RWPE2 (cell line): ENCODE data around the gene CKM.
"Not testable (repeated sequence)": the region's sequence is repeated elsewhere in the genome, so short reads cannot be mapped to it uniquely, and the experiment has no call there.

Experiments used
- ATAC-seq: fragments of 200-7000 bp; cut with Tn5 transposase; 3 replicates; pipeline ENCODE4 v1.9.1; 2021; ENCODE audit warnings: low read depth
- DNase-seq: peaks from one replicate; pipeline ENCODE4 v3.0.0-alpha.2; 2020; ENCODE audit warnings: low spot score
- H3K27ac ChIP-seq: fragments of 450-650 bp; 2 replicates; pipeline ENCODE4 v1.5.1; 2017; ENCODE audit warnings: mild to moderate bottlenecking; ENCODE audit not compliant: poor library complexity, severe bottlenecking
- H3K27me3 ChIP-seq: fragments of 250-450 bp; sonication (Bioruptor Pico); 2 replicates; pipeline ENCODE4 v1.5.1; 2021; ENCODE audit warnings: mild to moderate bottlenecking, moderate library complexity; ENCODE audit not compliant: insufficient read depth, poor library complexity, severe bottlenecking
- H3K36me3 ChIP-seq: fragments of 250-450 bp; sonication (Bioruptor Pico); 2 replicates; pipeline ENCODE4 v1.5.1; 2020; ENCODE audit warnings: low read depth, mild to moderate bottlenecking, moderate library complexity
- H3K4me1 ChIP-seq: fragments of 250-450 bp; sonication (Bioruptor Pico); 2 replicates; pipeline ENCODE4 v1.5.1; 2021; ENCODE audit warnings: mild to moderate bottlenecking, moderate library complexity; ENCODE audit not compliant: insufficient read depth, poor library complexity, severe bottlenecking
- H3K4me3 ChIP-seq: fragments of 250-450 bp; sonication (Bioruptor Pico); 2 replicates; pipeline ENCODE4 v1.5.1; 2021; ENCODE audit warnings: mild to moderate bottlenecking, moderate library complexity; ENCODE audit not compliant: severe bottlenecking
- H3K9me3 ChIP-seq: fragments of 250-450 bp; sonication (Bioruptor Pico); 2 replicates; pipeline ENCODE4 v1.5.1; 2021; ENCODE audit warnings: mild to moderate bottlenecking, moderate library complexity; ENCODE audit not compliant: severe bottlenecking
- TF ChIP-seq, protein P1 (sequence below): fragments of 450-650 bp; IDR thresholded peaks from one replicate; pipeline ENCODE4 v1.5.1; 2017; ENCODE audit warnings: mild to moderate bottlenecking, moderate library complexity; ENCODE audit not compliant: poor library complexity, severe bottlenecking

The CKM gene

DNA sequence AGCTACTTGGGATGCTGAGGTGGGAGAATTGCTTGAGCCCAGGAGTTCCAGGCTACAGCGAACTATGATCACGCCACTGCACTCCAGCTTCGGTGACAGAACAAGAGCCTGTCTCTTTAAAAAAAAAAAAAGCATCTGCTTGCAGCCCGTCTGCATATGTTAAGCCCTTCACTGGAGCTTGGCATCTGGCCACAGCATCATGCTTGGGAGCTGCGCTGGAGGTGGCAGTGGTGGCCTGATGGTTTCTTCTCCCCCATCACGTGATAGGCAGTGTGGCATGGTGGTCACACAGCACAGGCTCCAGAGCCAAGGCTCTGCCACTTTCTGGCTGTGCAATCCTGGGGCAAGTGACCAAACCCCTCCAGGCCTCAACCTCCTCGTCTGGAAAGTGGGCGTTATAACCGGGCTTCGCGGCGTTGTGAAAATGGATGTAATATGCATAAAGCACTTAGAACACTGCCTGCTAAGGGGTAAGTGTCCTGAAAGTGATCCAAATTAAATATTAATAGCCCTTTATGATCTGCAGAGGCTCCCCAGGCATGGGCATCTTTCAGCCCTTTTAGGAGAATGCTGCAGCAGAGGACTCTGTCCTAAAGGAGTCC lies 47.2 kb downstream of the CKM start:
- peaks cover 67% of the 10 kb centered on the region for H3K36me3 ChIP-seq

DNA sequence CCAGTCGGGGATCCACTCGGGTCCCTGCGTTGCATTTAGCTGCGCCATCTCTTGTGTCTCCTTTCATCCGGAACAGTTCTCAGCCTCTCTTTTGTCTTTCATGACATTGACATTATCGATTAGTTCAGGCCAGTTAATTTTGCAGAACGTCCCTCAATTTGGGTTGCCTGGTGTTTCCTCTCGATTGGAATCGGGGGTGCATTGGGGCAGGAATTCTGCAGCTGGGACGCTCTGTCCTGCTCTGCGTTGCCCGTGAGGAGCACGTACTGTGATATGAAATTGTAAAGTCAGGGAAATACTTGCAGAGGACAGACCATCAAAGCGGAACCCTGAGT lies 49.2 kb downstream of the CKM start:
- no peak overlapping the region for H3K27ac ChIP-seq
- H3K4me3 ChIP-seq, result no peak overlapping the region
- no peaks in the 10 kb centered on the region for H3K9me3 ChIP-seq
- TF ChIP-seq, protein P1, sequence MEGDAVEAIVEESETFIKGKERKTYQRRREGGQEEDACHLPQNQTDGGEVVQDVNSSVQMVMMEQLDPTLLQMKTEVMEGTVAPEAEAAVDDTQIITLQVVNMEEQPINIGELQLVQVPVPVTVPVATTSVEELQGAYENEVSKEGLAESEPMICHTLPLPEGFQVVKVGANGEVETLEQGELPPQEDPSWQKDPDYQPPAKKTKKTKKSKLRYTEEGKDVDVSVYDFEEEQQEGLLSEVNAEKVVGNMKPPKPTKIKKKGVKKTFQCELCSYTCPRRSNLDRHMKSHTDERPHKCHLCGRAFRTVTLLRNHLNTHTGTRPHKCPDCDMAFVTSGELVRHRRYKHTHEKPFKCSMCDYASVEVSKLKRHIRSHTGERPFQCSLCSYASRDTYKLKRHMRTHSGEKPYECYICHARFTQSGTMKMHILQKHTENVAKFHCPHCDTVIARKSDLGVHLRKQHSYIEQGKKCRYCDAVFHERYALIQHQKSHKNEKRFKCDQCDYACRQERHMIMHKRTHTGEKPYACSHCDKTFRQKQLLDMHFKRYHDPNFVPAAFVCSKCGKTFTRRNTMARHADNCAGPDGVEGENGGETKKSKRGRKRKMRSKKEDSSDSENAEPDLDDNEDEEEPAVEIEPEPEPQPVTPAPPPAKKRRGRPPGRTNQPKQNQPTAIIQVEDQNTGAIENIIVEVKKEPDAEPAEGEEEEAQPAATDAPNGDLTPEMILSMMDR, result no peak
- DNase-seq (no peak), ATAC-seq (no peak)
- H3K36me3 ChIP-seq, result peaks cover 64% of the 10 kb centered on the region
- H3K4me1 ChIP-seq, result no peaks in the 10 kb centered on the region
- no peaks in the 10 kb centered on the region for H3K27me3 ChIP-seq

More for the DNA sequence above, 47.2 kb downstream of the CKM start:
- H3K27ac ChIP-seq, result no peak overlapping the region
- no peaks in the 10 kb centered on the region for H3K27me3 ChIP-seq
- H3K4me1 ChIP-seq, result no peaks in the 10 kb centered on the region
- no peak overlapping the region for H3K4me3 ChIP-seq
- no peak for DNase-seq
- ATAC-seq, result no peak
- no peaks in the 10 kb centered on the region for H3K9me3 ChIP-seq
- TF ChIP-seq, protein P1, result no peak

DNA sequence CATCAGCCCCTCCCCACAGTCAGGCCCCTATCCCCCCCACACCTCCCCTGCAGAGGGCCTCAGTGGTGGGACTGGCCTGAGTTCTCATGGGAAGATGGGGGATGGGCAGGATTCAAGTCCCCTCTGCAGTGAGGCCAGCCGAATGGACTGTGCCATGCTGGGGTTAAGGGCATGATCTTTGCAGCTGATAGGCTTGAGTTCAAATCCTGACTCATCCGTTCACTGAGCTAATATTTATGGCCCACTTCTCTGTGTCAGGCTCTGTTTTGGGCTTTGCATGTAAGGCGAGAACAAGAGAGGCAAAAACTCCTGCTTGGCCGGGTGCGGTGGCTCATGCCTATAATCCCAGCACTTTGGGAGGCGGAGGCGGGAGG lies 51.0 kb downstream of the CKM start:
- ATAC-seq (no peak), DNase-seq (no peak)
- TF ChIP-seq, protein P1, result no peak
- no peak overlapping the region for H3K27ac ChIP-seq
- H3K9me3 ChIP-seq, result no peaks in the 10 kb centered on the region
- H3K4me3 ChIP-seq, result no peak overlapping the region
- H3K36me3 ChIP-seq, result peaks cover 62% of the 10 kb centered on the region
- no peaks in the 10 kb centered on the region for H3K4me1 ChIP-seq
- H3K27me3 ChIP-seq, result no peaks in the 10 kb centered on the region

DNA sequence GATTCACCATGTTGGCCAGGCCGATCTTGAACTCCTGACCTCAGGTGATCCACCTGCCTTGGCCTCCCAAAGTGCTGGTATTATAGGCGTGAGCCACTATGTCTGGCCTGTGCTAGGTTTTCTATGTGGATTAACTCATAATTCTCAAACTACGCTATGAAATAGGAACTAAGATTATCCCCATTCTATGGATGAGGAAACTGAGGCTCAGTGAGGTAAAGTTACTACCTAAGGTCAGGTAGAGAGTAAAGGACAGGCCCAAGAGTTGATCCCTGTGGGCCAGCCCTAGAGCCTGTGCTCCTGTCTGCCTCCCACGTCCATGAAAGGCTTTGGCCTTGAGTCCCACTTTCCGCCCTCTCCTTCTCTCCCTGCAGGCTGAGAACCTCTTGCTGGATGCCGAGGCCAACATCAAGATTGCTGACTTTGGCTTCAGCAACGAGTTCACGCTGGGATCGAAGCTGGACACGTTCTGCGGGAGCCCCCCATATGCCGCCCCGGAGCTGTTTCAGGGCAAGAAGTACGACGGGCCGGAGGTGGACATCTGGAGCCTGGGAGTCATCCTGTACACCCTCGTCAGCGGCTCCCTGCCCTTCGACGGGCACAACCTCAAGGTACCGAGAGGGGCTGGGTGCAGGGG lies 51.5 kb downstream of the CKM start:
- ATAC-seq (no peak), DNase-seq (no peak)
- no peaks in the 10 kb centered on the region for H3K4me1 ChIP-seq
- H3K27me3 ChIP-seq, result no peaks in the 10 kb centered on the region
- no peak overlapping the region for H3K27ac ChIP-seq
- H3K9me3 ChIP-seq, result no peaks in the 10 kb centered on the region
- H3K36me3 ChIP-seq, result peaks cover 60% of the 10 kb centered on the region
- H3K4me3 ChIP-seq, result no peak overlapping the region
- TF ChIP-seq, protein P1, result no peak

DNA sequence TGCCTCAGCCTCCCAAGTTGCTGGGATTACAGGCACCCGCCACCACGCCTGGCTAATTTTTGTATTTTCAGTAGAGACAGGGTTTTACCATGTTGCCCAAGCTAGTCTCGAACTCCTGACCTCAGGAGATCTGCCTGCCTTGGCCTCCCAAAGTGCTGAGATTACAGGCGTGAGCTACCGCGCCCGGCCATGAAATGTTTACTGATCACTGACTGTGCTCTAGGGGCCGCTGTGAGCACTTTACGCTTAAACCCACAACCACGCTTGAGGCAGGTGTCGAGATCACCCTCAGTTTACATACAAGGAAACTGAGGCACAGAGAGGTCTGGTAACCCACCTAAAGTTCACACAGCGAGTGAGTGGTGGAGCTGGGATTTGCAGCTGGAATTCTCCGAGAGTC lies 52.7 kb downstream of the CKM start:
- not testable (repeated sequence) for H3K9me3 ChIP-seq, ATAC-seq, H3K4me1 ChIP-seq, DNase-seq, H3K27me3 ChIP-seq, H3K4me3 ChIP-seq, H3K27ac ChIP-seq
- H3K36me3 ChIP-seq, result peaks cover 51% of the 10 kb centered on the region
